ENCODE results near the gene BAIAP2.

BAIAP2 gene

DNA sequence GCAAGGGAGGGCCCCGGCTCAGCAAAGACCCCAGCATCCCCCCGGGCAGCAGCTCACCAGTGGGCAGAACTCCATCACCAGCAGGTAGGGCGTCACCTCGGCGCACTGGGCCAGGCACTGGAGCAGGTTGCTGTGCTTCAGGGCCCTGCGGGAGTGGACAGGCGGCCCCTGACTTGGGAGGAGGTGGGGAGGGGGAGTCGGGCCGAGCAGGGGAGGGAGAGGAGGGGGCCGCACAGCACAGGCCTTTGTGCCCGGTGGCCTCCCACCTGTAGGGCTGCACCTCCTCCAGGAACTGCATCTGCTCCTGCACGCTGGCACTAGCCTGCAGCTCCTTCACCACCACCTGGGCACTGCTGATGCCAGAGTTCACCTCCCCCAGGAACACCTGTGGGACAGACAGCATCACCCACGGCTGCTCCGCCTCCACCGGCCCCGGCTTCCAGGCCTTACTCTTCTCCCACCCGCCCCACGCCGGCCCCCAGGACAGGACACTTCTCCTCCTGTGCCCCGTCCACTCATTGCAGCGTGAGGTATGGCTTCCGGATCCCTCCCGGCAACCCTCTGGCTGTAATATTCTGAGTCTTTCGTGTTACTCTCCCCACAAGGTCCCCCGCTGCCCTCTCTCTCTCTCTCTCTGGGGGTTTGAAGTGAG lies 92.7 kb downstream of the BAIAP2 start:
- DNase-seq (ENCODE audit: low read depth), result no peak

DNA sequence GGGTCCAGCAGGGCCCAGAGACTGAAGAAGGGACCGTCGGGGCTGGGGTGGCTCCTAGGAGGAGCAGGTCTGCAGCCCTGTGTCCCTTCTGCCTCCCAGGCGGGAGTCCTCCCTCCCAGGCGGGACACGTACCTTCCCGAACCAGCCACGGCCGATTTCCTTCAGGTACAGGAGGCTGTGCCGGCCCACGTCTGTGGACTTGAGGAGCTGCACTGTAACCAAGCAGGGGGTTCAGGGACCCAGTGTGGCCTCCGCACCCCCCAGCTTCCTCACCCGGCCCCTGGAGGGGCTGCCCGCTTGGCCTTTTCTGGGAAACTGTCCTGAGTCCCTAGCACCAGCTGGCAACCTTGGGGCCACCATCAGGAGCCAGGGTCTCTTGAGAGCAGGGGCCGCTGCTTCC lies 93.4 kb downstream of the BAIAP2 start:
- DNase-seq (ENCODE audit: low read depth), result no peak

DNA sequence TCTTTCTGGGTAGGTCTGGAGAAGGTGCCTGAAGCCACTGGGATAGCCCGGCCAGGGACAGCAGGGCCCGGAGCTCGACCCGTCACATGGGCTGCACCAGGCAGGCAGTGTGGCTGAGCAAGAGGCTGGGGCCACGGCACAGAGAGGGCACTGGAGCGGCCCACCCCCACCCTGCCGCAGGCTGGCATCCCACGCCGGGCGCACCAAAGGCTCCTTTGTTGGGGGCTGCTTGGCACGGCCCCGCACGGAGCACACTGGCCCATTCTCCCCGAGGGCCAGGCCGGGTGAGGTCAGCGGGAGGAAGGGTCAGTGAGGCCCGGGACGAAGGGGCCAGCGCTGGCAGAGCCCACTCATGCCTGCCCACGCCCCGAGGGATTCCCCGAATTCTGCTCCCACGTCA lies 93.8 kb downstream of the BAIAP2 start:
- DNase-seq (ENCODE audit: low read depth), result no peak

DNA sequence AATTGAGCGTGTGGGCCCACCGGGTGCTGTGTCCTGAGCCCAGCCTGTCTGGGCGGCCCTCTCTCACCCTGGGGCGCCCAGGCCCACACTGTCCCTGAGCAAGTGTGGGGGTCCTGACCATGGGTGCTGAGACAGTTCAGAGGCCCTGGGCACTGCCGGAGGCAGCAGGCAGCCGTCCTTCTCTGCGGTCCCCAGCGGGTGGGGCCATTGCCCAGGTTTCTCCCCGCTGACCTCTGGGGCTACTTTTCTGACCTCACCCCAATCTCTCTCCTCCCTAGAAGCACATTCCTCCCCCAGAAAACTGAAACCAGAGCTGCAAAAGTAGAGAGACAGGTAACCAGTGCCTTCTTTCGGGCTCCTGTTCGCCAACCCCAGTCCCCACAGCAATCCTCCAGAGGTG lies 94.3 kb downstream of the BAIAP2 start:
- DNase-seq (ENCODE audit: low read depth), result no peak

DNA sequence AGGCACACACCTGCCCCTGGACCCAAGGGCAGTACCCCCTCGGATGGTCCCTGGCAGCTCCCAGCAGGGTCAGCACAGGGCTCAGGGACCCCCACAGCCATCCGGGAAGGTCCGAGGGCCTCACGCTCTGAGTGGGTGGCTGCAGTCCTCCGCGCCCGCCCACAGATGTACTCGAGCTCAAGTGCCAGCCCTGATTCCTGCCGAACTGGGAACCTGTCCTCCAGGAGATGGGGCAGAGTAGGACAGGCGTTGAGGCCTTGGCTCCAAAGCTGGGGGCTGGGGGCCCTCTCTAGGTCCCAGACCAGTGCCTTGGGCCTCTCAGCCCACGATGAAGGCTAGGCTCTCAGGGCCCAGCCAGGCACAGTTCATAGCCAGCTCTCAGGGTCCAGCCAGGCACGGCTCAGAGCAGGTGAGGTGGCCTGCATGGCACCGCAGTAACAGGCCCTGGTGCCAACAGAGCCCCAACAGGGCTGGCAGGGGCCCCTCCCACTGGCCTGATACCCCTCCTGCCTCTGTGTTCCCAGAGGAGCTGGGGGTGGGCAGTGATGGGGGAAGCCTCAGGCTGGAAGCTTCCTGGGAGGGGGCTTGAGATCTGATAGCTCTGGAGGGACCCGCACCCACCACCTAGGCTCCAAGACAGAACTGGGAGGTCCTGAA lies 94.9 kb downstream of the BAIAP2 start:
- no peak for DNase-seq (ENCODE audit: low read depth)

DNA sequence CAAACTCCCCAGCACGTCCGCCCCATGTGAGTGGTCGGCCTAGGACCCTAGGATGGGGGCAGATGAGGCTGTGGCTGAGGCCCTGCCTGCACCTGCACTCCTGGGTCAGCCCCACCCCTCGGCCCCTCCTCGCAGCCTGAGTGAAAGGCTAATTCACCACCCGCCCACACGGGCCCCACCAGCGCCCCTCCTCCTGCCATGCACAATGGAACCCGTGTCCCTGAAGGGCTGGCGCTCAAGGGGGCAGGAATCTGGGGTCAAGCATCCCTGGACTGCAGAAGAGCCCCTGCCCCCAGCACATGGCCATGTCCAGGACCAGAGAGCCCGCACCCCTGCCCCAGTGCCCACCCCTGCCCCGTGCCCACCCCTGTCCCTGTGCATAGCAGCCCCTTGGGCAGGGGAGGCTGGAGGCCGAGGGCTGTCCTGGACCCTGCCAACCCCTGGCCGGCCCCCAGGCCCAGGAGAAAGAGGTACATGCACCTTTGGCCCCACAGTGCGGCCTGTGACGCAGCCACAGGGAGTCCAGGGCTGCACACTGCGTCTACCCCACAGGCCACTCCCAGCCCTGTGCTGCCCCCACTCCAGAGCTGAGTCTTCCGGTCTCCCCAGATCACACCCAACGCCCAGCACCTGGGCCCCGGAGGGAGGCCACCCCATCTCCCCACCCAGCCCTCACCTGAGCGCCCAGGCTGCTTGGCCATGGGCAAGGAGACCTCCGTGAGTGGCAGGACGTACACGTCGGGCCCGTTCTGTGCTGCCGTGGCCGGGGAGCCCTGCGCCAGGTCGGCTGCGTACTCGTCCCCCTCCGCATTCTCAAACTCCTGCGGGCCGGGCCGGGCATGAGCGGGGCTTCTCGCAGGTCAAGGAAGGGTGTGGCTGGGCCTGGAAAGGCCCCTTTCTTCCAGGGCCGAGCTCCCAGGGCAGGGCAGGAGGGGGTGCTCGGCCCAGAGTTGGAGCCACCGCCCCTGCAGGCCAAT lies 95.7 kb downstream of the BAIAP2 start:
- no peak for DNase-seq (ENCODE audit: low read depth)

DNA sequence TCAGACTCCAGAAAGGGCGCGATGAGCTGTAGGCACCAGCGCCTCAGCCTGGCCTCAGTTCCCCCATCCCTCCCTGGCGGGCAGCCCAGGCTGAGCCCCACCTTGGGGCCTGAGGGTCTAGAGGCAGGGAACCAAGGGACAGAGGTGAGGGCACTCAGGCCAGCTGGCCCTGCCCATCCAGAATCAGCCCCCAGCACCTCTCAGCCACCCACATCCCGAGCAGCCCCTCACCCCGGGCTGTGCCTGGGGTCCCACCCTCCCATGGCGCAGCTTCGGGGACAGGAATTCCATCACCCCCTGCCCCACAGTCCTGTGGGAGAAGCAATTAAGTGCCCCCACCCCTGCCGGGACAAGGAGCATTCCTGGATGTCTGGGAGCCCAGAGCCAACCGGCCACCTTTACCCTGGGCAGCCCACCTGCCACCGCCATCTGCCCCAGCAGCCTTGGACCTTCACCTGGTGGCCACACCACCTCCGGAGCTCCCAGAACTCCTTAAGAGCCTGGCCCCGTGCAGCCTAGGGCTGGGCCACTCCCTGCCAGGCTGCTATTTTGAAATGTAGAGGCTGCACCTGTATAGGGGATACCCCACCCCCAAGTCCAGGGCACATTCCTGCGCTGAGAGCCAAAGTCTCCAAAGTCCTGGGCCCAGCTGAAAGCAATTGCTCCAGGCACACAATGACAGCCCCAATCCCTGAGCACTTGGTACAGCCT lies 96.7 kb downstream of the BAIAP2 start:
- DNase-seq (ENCODE audit: low read depth), result no peak

DNA sequence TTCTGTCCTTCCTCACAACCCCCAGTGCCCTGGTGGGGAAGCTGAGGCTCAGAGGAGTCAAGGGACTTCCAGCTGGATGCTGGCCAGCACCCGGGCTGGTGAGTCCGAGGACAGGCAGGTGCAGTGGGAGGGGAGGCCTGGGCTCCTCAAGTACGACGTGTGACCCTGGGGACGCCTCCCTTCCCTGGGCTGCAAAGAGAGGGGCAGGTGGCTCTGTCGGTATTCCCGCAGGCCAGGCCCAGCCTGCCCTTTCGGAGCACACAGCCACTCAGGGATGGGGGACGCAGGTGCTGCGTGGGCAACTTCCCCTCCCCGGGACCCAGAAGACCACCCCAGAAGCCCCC lies 97.2 kb downstream of the BAIAP2 start:
- DNase-seq (ENCODE audit: low read depth), result no peak

DNA sequence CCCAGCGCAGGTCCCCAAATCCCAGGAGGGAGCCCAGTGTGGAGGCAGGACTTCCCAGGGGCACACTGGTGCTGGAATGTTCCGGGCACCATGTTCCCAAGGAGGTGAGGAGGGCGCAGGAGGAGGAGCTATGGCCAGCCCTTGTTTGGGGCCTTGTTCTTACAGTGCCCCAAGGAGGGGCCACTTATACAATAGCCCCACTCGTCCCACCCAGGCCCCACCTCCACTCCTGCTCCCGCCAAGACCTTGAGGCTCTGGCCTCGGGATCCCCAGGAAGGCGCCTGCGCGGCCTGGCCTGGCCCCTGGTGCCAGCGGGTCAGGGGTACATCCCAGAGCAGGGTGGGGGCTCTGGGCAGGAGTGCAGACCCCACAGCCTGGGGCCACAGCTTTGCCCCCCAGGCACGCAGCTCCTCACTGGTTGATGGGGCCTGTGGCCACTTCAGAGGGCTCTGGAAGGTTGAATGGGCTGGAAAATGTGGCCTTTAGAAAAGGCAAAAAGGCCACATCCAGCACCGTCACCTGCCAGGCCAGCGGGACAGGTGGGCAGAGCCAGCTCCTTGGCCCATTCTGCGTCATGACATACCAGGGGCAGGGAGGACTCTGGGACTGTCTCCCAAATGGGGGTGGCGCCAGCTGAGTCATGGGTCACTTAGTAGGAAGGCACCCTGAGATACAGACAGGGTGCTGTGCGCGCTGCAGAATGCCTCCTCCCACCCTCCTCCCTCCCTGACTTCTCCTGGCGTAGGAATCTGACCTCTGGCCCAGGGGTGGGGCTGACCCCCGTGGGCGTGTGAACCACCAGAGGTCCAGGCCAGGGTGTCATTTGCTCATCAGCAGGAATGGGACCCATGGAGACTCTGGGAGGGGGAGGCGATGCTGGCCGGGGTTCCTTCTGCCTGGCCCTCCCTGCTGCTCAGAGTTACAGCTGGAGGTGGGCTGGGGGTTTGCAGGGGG lies 98.1 kb downstream of the BAIAP2 start:
- no peak for DNase-seq (ENCODE audit: low read depth)

DNA sequence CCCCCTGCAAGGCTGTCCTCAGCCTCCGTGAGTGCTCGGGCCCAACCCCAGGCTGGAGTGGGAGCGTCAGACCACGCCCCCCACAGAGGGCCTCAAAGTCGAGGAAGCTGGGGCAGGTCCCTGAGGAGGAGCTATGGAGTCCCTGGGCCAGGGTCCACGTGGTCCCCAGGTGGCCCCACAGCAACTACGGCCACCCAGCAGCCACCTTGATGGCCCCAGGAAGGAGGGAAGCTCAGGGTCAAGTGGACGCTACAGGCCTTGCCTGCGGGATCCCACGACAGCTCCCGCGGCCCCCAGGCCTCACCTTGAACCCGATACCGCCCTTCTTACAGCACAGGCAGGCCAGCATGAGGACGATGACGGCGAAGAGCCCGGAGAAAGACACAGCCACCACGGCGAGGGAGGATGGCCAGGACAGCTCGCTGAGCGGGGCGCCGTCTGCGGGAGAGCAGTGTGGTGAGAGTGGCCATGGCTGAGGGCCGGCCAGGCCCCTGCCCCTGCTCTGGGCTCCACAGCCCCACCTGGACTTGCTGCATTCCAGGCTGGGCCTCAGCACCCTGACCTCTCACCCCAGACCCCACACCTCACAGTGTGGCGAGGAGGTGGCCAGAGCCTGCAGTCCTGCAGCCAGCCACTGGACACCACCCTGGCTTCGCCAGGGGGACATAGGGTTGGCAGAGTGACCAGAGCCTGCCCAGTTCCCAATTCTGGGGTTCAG lies 99.3 kb downstream of the BAIAP2 start:
- DNase-seq (ENCODE audit: low read depth), result no peak

DNA sequence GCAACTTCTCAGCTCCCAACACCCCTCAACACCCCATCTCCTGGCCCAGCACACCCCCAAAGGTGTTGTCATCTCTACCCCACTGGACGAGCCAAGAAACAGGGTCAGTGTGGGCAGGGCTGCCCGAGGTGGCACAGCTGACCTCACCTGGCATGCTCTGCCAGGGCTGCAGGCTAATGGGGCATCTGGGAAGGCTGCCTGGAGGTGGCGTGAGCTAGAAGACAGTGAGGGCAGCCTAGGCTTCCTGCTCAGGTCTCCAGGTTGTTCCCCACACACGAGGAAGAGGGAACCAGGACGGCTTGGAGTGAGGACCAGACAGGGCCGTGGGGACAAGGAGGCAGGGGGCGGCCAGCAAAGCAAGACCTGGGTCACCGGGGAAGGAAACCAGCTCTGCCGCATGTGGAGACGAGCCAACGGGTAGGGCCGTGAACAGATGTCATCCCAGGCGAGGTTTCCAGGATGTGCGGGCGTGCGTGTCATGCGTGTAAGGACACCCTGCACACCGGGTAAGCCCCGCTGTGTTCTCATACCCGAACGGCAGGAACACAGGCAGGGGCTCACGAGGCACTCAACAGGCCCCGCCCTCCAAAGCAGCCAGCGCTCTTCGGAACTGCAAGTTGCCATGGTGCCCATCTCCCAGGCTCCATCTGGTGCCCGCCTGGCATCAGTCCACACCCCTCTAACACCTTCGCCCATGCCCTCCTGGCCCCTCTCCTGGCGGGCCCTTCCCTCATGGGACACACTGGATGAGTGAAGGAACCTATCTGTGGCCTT lies 100.7 kb downstream of the BAIAP2 start:
- DNase-seq (ENCODE audit: low read depth), result no peak

DNA sequence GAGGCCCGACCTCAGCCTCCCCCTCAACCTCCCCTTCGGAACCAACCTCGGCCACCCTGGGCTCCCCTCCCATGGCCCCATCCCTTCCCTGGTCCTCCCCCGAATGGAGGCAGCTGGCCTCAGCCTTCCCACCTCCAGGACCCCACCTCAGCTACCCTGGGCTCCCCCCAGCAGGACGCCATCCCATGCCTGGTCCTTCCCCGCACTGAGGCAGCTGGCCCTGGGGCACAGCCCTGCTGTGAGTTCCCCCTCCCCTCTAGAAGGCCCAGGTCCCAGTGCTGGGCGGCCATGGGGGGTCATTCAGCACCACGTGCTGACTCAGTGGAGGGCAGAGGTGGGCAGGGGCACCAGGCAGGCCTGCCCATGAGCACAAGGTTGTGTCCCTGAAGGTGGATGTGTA lies 101.4 kb downstream of the BAIAP2 start:
- no peak for DNase-seq (ENCODE audit: low read depth)

DNA sequence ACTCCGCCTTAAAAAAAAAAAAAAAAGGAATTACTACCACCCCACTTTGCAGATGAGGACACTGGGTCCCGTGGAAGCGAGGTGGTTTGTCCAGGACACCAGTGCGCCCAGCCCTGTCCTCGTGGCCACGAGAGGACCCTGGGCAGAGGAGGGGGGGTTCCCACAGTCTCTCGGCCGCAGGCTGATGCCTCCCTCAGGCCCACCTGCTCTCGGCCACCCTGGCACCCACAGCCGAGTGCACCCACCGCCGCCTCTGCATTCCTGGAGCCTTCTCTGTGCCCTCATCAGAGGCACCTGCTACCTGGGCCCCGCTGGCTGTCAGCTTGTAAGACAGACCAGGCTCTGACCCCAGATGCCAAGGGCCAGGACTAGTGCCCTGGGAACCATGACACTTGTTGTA lies 102.3 kb downstream of the BAIAP2 start:
- DNase-seq (ENCODE audit: low read depth), result no peak

DNA sequence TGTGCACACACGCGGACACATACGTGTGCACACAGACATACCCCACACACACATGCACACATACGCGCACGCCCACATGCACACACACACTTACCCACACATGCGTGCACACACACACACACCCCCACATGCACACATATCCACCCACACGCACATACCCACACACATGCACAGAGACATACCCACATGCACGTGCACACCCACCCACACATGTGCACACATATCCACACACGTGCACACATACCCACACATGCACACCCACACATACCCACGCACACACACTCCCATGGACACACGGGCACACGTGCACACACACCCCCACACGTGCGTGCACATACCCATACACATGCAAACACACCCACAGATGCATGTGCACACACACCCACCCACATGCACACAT lies 103.1 kb downstream of the BAIAP2 start:
- no peak for DNase-seq (ENCODE audit: low read depth)

DNA sequence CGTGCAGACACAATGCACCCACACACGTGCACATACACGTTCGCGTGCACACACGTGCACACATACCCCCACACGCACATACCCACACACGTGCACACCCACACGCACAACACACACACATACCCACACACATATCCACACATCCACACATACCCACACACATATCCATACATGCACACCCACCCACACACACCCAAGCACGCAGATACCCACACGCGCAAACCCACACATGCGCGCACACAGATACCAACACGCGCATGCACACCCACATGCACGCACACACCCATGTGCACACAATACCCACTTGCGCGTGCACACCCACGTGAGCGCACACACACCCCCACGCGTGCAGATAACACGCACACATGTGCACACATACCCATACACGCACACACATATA lies 103.5 kb downstream of the BAIAP2 start:
- no peak for DNase-seq (ENCODE audit: low read depth)

DNA sequence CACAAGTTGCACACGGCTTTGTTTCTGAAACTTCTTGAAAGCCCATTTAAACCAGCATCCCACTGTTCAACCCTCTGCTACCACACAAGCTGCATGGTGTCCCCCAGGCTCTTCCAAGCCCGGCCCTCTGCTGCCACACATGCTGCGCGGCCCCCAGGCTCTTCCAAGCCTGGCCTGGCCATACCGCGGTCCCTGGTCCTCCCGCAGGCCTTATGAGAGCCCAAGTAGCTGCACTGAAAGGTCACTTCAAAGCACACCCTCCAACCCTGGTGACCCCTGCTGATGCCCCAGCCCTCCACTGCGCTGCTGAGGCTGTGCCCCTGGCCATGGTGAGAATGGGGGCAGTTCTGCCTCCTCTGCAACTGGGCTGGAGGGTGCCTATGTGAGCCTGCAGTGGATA lies 104.5 kb downstream of the BAIAP2 start:
- no peak for DNase-seq (ENCODE audit: low read depth)

DNA sequence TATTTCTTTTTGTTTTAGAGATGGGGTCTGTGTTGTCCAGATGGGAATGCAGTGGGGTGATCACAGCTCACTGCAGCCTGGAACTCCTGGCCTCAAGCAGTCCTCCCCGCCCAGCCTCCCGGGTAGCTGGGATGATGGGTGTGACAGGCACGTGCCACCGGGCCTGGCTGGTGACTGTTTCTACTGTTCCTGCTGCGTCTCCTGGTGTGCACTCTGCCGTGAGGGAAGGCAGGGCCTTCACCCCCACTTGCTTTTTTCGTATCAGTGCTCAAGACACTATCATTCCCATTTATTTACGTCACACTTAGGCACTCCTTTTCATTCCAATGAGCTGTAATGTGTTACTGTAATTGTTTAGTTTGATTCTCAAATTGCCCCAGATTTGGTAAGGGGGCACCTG lies 105.1 kb downstream of the BAIAP2 start:
- no peak for DNase-seq (ENCODE audit: low read depth)

DNA sequence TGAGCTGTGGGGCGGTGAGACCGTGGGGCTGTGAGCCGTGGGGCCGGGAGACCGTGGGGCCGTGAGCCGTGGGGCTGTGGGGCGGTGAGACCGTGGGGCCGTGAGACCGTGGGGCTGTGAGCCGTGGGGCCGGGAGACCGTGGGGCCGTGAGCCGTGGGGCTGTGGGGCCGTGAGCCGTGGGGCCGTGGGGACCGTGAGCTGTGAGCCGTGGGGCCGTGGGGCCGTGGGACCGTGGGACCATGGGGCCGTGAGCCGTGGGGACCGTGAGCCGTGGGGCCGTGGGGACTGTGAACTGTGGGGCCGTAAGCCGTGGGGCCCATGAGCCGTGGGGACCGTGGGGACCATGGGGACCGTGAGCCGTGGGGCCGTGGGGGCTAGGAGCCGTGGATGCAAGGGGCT lies 105.7 kb downstream of the BAIAP2 start:
- DNase-seq (ENCODE audit: low read depth), result no peak

DNA sequence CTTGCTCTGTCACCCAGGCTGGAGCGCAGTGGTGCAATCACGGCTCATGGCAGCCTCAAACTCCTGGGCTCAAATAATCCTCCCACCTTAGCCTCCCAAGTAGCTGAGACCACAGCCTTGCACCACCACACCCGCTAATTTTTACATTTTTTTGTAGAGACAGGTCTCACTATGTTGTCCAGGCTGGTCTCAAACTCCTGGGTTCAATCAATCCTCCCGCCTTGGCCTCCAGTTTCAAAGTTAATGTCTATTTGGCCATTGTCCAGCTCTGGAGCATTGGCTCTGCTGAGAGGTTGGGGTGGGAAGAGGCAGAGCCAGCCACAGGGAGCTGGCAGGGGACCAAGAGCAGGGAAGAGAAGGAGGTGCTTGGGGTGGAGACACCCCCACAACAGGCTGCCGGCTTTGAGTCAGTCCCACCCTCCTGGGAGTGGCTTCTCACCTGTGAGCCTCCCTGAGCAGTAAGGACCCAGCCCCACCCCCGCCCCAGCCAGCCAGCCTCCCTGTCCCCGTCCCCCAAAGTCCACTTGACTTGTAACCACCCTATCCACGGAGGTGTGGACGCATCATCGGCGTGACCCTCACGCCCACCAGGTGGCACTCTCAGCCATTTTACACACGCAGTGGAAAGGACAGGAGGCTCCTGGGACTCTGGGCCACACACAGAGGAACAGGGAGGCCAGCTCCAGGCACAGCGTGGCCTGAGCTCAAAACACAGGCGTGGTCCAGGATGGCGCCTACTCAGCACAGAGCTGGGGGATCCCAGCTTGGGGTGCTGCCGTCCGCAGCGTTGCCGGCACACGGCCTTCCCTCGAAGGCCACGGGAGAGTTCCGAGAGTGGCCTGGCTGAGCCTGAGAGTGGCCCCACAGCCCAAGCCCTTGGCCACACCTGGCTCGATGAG lies 107.6 kb downstream of the BAIAP2 start:
- DNase-seq (ENCODE audit: low read depth), result no peak

Data from GM04503 (cell line).